Activated B cell treated with CpG ODN at 0.5 μM for 24 hours (primary cell): ENCODE measurements around the gene HIP1R. TPM values are rescaled to one million over a fixed set of nuclear protein-coding genes. Genes with fewer than 3 reads are reported as not detected.

Experiments
- ATAC-seq: fragments of 200-7000 bp; cut with Tn5 transposase; one replicate; pipeline ENCODE4 v1.10.0; 2021; ENCODE audit warnings: low read depth, mild to moderate bottlenecking, moderate library complexity
- CTCF ChIA-PET: fragments of 350-600 bp; sonication (Branson Sonifier 250); formaldehyde crosslinking; loops from one replicate; lab custom pipeline; 2021; ENCODE audit warnings: antibody characterized with exemption; lab: Charles Lee
- POLR2A ChIA-PET: fragments of 350-600 bp; sonication (Branson Sonifier 250); formaldehyde crosslinking; loops from one replicate; lab custom pipeline; 2021; ENCODE audit warnings: antibody characterized with exemption; lab: Charles Lee
- DNase-seq: peaks from one replicate; pipeline ENCODE4 v3.0.0; 2022
- H3K27ac Mint-ChIP-seq: one replicate; pipeline ENCODE4 v1.8.0; 2020; ENCODE audit warnings: mixed read lengths
- H3K27me3 Mint-ChIP-seq: one replicate; pipeline ENCODE4 v1.8.0; 2021; ENCODE audit warnings: mixed read lengths
- H3K36me3 Mint-ChIP-seq: one replicate; pipeline ENCODE4 v1.8.0; 2021; ENCODE audit warnings: low read depth, mixed read lengths
- H3K4me1 Mint-ChIP-seq: one replicate; pipeline ENCODE4 v1.8.0; 2021; ENCODE audit warnings: mixed read lengths
- H3K4me3 Mint-ChIP-seq: one replicate; pipeline ENCODE4 v1.8.0; 2020; ENCODE audit warnings: mild to moderate bottlenecking, mixed read lengths
- H3K9me3 Mint-ChIP-seq: one replicate; pipeline ENCODE4 v1.8.0; 2020; ENCODE audit warnings: mixed read lengths
- intact Hi-C: fragments of 100-400 bp; cut with micrococcal nuclease; formaldehyde crosslinking; loops from one replicate; pipeline ENCODE4 v1.15.1; 2024
- total RNA-seq: library from RNA; stranded (reverse); gene quantifications from 2 replicates; pipeline ENCODE4 v1.2.3, GENCODE V29; 2022
- TF ChIP-seq, protein P1 (sequence below): fragments of 200-600 bp; IDR thresholded peaks from one replicate; pipeline ENCODE4 v1.8.0; 2022; ENCODE audit warnings: antibody characterized with exemption, mild to moderate bottlenecking

The HIP1R gene
- total RNA-seq, 1 donor from 2014 or later = 154 TPM

GRCh38 chr12:122864894-122865253, 29.6 kb downstream of the HIP1R start:
- Mint-ChIP-seq H3K4me1 (peaks cover 80% of the 10 kb centered on the region), H3K4me3 (no peak overlapping the region), H3K36me3 (peaks cover 80% of the 10 kb centered on the region), H3K27ac (peak overlapping the region; percentile 24), H3K27me3 (no peaks in the 10 kb centered on the region), H3K9me3 (no peaks in the 10 kb centered on the region)
- DNase-seq (no peak), ATAC-seq (no peak)
- intact Hi-C loops = loop anchor here (5.0 kb wide), 2 partner anchors 32 to 228 kb away; partner anchors contain the start of gene VPS37B
- ChIA-PET CTCF (interaction anchor here (0.9 to 9.9 kb wide), 7 partner anchors 17 to 227 kb away, joined by 3 to 145 read pairs (median 3); partner anchors contain the start of gene ABCB9), POLR2A (interaction anchor here (0.8 to 1.7 kb wide), 6 partner anchors 23 to 109 kb away, joined by 3 to 5 read pairs (median 3); partner anchors contain the start of gene ABCB9)
- TF ChIP-seq, protein P1, sequence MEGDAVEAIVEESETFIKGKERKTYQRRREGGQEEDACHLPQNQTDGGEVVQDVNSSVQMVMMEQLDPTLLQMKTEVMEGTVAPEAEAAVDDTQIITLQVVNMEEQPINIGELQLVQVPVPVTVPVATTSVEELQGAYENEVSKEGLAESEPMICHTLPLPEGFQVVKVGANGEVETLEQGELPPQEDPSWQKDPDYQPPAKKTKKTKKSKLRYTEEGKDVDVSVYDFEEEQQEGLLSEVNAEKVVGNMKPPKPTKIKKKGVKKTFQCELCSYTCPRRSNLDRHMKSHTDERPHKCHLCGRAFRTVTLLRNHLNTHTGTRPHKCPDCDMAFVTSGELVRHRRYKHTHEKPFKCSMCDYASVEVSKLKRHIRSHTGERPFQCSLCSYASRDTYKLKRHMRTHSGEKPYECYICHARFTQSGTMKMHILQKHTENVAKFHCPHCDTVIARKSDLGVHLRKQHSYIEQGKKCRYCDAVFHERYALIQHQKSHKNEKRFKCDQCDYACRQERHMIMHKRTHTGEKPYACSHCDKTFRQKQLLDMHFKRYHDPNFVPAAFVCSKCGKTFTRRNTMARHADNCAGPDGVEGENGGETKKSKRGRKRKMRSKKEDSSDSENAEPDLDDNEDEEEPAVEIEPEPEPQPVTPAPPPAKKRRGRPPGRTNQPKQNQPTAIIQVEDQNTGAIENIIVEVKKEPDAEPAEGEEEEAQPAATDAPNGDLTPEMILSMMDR = no peak

GRCh38 chr12:122865268-122866231, 30.3 kb downstream of the HIP1R start:
- peak; percentile 59 for ATAC-seq
- POLR2A ChIA-PET = interaction anchor here (0.8 to 1.7 kb wide), 6 partner anchors 23 to 109 kb away, joined by 3 to 5 read pairs (median 3); partner anchors contain the start of gene ABCB9
- no peaks in the 10 kb centered on the region for H3K9me3 Mint-ChIP-seq
- H3K27ac Mint-ChIP-seq = peak overlapping the region; percentile 18
- peaks cover 79% of the 10 kb centered on the region for H3K36me3 Mint-ChIP-seq
- no peak overlapping the region for H3K4me3 Mint-ChIP-seq
- H3K4me1 Mint-ChIP-seq = peaks cover 80% of the 10 kb centered on the region
- no peak for DNase-seq
- CTCF ChIA-PET = interaction anchor here (0.9 to 9.9 kb wide), 8 partner anchors 17 to 227 kb away, joined by 3 to 145 read pairs (median 3); partner anchors contain the start of gene ABCB9
- intact Hi-C loops = no loop called here
- TF ChIP-seq, protein P1 = no peak
- no peaks in the 10 kb centered on the region for H3K27me3 Mint-ChIP-seq

GRCh38 chr12:122866379-122866778, 31.1 kb downstream of the HIP1R start:
- ChIA-PET POLR2A (interaction anchor here (0.6 kb wide), 1 partner anchor 16 kb away, joined by 3 read pairs; no protein-coding TSS in a partner anchor), CTCF (interaction anchor here (0.6 to 9.9 kb wide), 3 partner anchors 72 to 288 kb away, joined by 3 to 145 read pairs (median 5); no protein-coding TSS in a partner anchor)
- intact Hi-C loops = no loop called here
- Mint-ChIP-seq H3K4me3 (no peak overlapping the region), H3K9me3 (no peaks in the 10 kb centered on the region), H3K36me3 (peaks cover 80% of the 10 kb centered on the region), H3K27ac (no peak overlapping the region), H3K27me3 (no peaks in the 10 kb centered on the region), H3K4me1 (peaks cover 84% of the 10 kb centered on the region)
- TF ChIP-seq, protein P1 = no peak
- no peak for ATAC-seq
- DNase-seq = no peak

DNA sequence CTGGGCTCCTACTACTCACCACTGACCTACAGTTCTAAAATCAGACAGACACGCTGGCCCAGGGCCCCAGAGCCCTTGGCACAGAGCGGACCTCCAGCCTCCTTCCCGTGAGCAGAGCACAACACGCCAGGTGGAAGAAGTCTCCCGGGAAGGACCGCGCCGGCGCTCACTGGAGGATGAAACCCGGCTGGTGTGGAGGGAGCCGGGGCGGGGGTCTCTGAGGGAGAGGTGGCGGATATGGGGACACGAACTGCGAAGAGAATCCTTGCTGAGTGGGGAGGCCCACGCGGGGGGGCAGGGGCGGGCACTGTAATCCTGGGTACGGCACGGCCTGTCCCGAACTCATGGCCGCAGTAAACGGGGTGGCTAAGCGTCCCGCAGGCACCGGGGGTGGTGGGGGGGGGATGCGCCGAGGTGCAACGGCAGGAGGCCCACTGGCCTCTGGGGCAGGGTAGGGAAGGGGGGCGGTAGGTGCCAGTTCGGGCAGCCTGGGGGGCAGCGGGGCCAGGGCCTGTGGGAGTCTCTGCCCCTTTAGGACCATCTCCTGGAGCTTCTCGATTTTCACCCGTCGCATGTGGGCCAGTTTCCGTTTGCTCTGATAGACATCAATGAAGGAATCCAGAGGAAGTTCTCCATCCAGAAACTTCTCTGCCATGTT, 31.8 kb downstream of the HIP1R start:
- no peak for DNase-seq
- H3K27me3 Mint-ChIP-seq = no peaks in the 10 kb centered on the region
- ATAC-seq = no peak
- peaks cover 79% of the 10 kb centered on the region for H3K36me3 Mint-ChIP-seq
- POLR2A ChIA-PET = interaction anchor here (0.8 kb wide), 1 partner anchor 13 kb away, joined by 3 read pairs; no protein-coding TSS in a partner anchor
- CTCF ChIA-PET = interaction anchor here (0.6 to 0.8 kb wide), 2 partner anchors 86 to 287 kb away, joined by 3 to 5 read pairs; no protein-coding TSS in a partner anchor
- H3K27ac Mint-ChIP-seq = no peak overlapping the region
- intact Hi-C loops = no loop called here
- peaks cover 84% of the 10 kb centered on the region for H3K4me1 Mint-ChIP-seq
- H3K4me3 Mint-ChIP-seq = no peak overlapping the region
- TF ChIP-seq, protein P1 = no peak
- H3K9me3 Mint-ChIP-seq = no peaks in the 10 kb centered on the region
